Liver (tissue), 9 donors: ENCODE measurements around the gene TUFT1. TPM values are rescaled to one million over a fixed set of nuclear protein-coding genes. Genes with fewer than 3 reads are reported as not detected.

Source experiments
- DNase-seq: peaks from one replicate; pipeline ENCODE4 v3.0.0-alpha.2; 2017; ENCODE audit warnings: low spot score
- H3K27ac ChIP-seq, 2 donors: one replicate each; pipeline ENCODE4 v1.7.0; 2013; ENCODE audit warnings: inconsistent platforms in 2 of 2, low read length in 2 of 2, control low read depth in 1 of 2, low read depth in 1 of 2, mild to moderate bottlenecking in 1 of 2
- H3K27me3 ChIP-seq, 4 donors: one replicate each; pipeline versions ENCODE4 v1.6.1 to v1.7.0; 2013; ENCODE audit warnings: low read length in 3 of 4, inconsistent platforms in 1 of 4, mild to moderate bottlenecking in 1 of 4, moderate library complexity in 1 of 4; ENCODE audit not compliant: control insufficient read depth in 4 of 4, insufficient read depth in 4 of 4
- H3K36me3 ChIP-seq, 4 donors: one replicate each; pipeline versions ENCODE4 v1.6.1 to v1.7.0; 2013; ENCODE audit warnings: low read length in 3 of 4, mild to moderate bottlenecking in 3 of 4, low read depth in 1 of 4, moderate library complexity in 1 of 4; ENCODE audit not compliant: control insufficient read depth in 4 of 4, insufficient read depth in 3 of 4
- H3K4me1 ChIP-seq, 4 donors: one replicate each; pipeline versions ENCODE4 v1.6.1 to v1.7.0; 2013; ENCODE audit warnings: low read length in 3 of 4, mild to moderate bottlenecking in 3 of 4, moderate library complexity in 1 of 4; ENCODE audit not compliant: control insufficient read depth in 4 of 4, insufficient read depth in 4 of 4
- H3K4me3 ChIP-seq, 3 donors: one replicate each; pipeline versions ENCODE4 v1.6.1 to v1.7.0; 2013; ENCODE audit warnings: low read length in 3 of 3, control low read depth in 1 of 3, low read depth in 1 of 3, mild to moderate bottlenecking in 1 of 3
- H3K9ac ChIP-seq, 2 donors: one replicate each; pipeline ENCODE4 v1.7.0; 2013; ENCODE audit warnings: low read length in 2 of 2, mild to moderate bottlenecking in 2 of 2, moderate library complexity in 2 of 2, control low read depth in 1 of 2, low read depth in 1 of 2
- H3K9me3 ChIP-seq, 4 donors: one replicate each; pipeline versions ENCODE4 v1.6.1 to v1.7.0; 2013; ENCODE audit warnings: low read length in 3 of 4; ENCODE audit not compliant: control insufficient read depth in 4 of 4
- CTCF ChIP-seq: fragments of 150-350 bp; IDR thresholded peaks from 2 replicates; pipeline ENCODE4 v1.5.1; 2017; ENCODE audit warnings: improper control_type of control experiment, low read depth, low read length; ENCODE audit not compliant: missing input control
- EGR1 ChIP-seq, 2 donors: IDR thresholded peaks; 2 replicates each; pipeline ENCODE4 v1.6.1; 2016 to 2018; ENCODE audit warnings: antibody characterized with exemption in 2 of 2, low read depth in 2 of 2
- FOXA1 ChIP-seq: IDR thresholded peaks from 2 replicates; pipeline ENCODE4 v1.6.1; 2016; ENCODE audit warnings: antibody characterized with exemption
- FOXA2 ChIP-seq: IDR thresholded peaks from 2 replicates; pipeline ENCODE4 v1.6.1; 2016; ENCODE audit warnings: antibody characterized with exemption
- GABPA ChIP-seq, 2 donors: IDR thresholded peaks in 1 of 2; conservative IDR thresholded peaks in 1 of 2; 2 replicates each; pipeline ENCODE4 v1.6.1; 2016; ENCODE audit warnings: antibody characterized with exemption in 2 of 2, mild to moderate bottlenecking in 1 of 2, moderate library complexity in 1 of 2
- HNF4A ChIP-seq, 2 donors: conservative IDR thresholded peaks; 2 replicates each; pipeline ENCODE4 v1.6.1; 2016; ENCODE audit warnings: antibody characterized with exemption in 2 of 2, mild to moderate bottlenecking in 2 of 2
- HNF4G ChIP-seq: IDR thresholded peaks from 2 replicates; pipeline ENCODE4 v1.6.1; 2016; ENCODE audit warnings: antibody characterized with exemption
- JUND ChIP-seq, 2 donors: IDR thresholded peaks; 2 replicates each; pipeline ENCODE4 v1.6.1; 2016; ENCODE audit warnings: antibody characterized with exemption in 2 of 2
- NR2F2 ChIP-seq: IDR thresholded peaks from 2 replicates; pipeline ENCODE4 v1.6.1; 2016; ENCODE audit warnings: antibody characterized with exemption
- RAD21 ChIP-seq, 2 donors: IDR thresholded peaks; 2 replicates each; pipeline ENCODE4 v1.6.1; 2016; ENCODE audit warnings: antibody characterized with exemption in 2 of 2, mild to moderate bottlenecking in 2 of 2
- RXRA ChIP-seq, 2 donors: IDR thresholded peaks; 2 replicates each; pipeline ENCODE4 v1.6.1; 2017 to 2018; ENCODE audit warnings: antibody characterized with exemption in 2 of 2, mild to moderate bottlenecking in 1 of 2
- SP1 ChIP-seq: IDR thresholded peaks from 2 replicates; pipeline ENCODE4 v1.6.1; 2018; ENCODE audit warnings: antibody characterized with exemption, mild to moderate bottlenecking
- TAF1 ChIP-seq: conservative IDR thresholded peaks from 2 replicates; pipeline ENCODE4 v1.6.1; 2016; ENCODE audit warnings: antibody characterized with exemption, mild to moderate bottlenecking
- YY1 ChIP-seq: IDR thresholded peaks from 2 replicates; pipeline ENCODE4 v1.6.1; 2016; ENCODE audit warnings: antibody characterized with exemption, mild to moderate bottlenecking
- ZBTB33 ChIP-seq: IDR thresholded peaks from 2 replicates; pipeline ENCODE4 v1.6.1; 2016; ENCODE audit warnings: antibody characterized with exemption
- WGBS: extraction: QIAGEN DNeasy Blood & Tissue Kit; methylation state at CpG from one replicate; pipeline ENCODE4 v1.1.7; 2013; 5-methylcytosine and 5-hydroxymethylcytosine counted together
- polyA plus RNA-seq, 2 donors: library from polyadenylated mRNA; stranded (reverse) in 1 of 2; unstranded in 1 of 2; fragments of 200-250 nt in 1 of 2; fragments of >200 nt in 1 of 2; fragmentation: Nextera tagmentation in 1 of 2; extraction: Ambion mirVana in 1 of 2; gene quantifications; one replicate each; pipeline versions ENCODE4 v1.2.1 to v1.2.3, GENCODE V29; 2013 to 2015
- total RNA-seq, 2 donors: library from RNA; depleted of rRNA; stranded (reverse); fragments of >200 nt; gene quantifications; one replicate each; pipeline ENCODE4 v1.2.3, GENCODE V29; 2014
- TF ChIP-seq, protein P1 (sequence below): IDR thresholded peaks from 2 replicates; pipeline ENCODE4 v1.6.1; 2016; ENCODE audit warnings: antibody characterized with exemption, mild to moderate bottlenecking
- TF ChIP-seq, protein P2 (sequence below): IDR thresholded peaks from 2 replicates; pipeline ENCODE4 v1.6.1; 2016; ENCODE audit warnings: antibody characterized with exemption
- TF ChIP-seq, protein P3 (sequence below): IDR thresholded peaks from 2 replicates; pipeline ENCODE4 v1.6.1; 2016; ENCODE audit warnings: antibody characterized with exemption
- donor health status: healthy.
- donor health status: healthy.
- donor health status: healthy.
- donor health status: healthy.
- donor health status: healthy.

The TUFT1 gene
- total and polyA plus RNA-seq, 4 donors, result 1.7 to 4.8 (median 3.0) TPM

DNA sequence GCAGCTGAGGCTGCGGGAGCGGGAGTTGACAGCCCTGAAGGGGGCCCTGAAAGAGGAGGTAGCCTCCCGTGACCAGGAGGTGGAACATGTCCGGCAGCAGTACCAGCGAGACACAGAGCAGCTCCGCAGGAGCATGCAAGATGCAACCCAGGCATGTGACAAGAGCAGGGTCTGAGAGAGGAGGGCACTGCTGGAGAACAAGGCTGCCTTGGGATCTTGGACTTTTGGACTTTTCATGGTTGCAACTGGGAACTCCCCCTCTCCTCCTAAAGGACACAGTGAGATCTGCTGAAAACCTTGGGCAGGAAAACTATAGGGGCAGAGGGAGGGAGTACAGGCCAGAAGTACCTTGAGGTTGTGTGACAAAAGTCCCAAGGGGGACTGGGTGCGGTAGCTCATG is 15.4 kb upstream of the TUFT1 start:
- Histone ChIP-seq H3K27me3 (no peaks in the 10 kb centered on the region), H3K9ac (no peak overlapping the region), H3K27ac (no peak overlapping the region), H3K9me3 (no peaks in the 10 kb centered on the region), H3K36me3 (peaks cover 13 to 45% (median 33%) of the 10 kb centered on the region in 4 donors), H3K4me3 (no peak overlapping the region), H3K4me1 (peaks cover 0 to 9% (median 6%) of the 10 kb centered on the region in 4 donors)
- 93% methylated on average over 7 of the region's 7 CpGs for WGBS
- DNase-seq, result no peak
- no peak for TF ChIP-seq FOXA2
- no peak for TF ChIP-seq NR2F2
- no peak for TF ChIP-seq RAD21 (IDR thresholded peaks at IDR 0.05)
- no peak for TF ChIP-seq ZBTB33
- no peak for TF ChIP-seq EGR1 (IDR thresholded peaks at IDR 0.05; ENCODE audit: low read depth in 2 of 2)
- TF ChIP-seq JUND (IDR thresholded peaks at IDR 0.05), result no peak
- TF ChIP-seq, protein P1, sequence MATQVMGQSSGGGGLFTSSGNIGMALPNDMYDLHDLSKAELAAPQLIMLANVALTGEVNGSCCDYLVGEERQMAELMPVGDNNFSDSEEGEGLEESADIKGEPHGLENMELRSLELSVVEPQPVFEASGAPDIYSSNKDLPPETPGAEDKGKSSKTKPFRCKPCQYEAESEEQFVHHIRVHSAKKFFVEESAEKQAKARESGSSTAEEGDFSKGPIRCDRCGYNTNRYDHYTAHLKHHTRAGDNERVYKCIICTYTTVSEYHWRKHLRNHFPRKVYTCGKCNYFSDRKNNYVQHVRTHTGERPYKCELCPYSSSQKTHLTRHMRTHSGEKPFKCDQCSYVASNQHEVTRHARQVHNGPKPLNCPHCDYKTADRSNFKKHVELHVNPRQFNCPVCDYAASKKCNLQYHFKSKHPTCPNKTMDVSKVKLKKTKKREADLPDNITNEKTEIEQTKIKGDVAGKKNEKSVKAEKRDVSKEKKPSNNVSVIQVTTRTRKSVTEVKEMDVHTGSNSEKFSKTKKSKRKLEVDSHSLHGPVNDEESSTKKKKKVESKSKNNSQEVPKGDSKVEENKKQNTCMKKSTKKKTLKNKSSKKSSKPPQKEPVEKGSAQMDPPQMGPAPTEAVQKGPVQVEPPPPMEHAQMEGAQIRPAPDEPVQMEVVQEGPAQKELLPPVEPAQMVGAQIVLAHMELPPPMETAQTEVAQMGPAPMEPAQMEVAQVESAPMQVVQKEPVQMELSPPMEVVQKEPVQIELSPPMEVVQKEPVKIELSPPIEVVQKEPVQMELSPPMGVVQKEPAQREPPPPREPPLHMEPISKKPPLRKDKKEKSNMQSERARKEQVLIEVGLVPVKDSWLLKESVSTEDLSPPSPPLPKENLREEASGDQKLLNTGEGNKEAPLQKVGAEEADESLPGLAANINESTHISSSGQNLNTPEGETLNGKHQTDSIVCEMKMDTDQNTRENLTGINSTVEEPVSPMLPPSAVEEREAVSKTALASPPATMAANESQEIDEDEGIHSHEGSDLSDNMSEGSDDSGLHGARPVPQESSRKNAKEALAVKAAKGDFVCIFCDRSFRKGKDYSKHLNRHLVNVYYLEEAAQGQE, result no peak
- TF ChIP-seq, protein P2, sequence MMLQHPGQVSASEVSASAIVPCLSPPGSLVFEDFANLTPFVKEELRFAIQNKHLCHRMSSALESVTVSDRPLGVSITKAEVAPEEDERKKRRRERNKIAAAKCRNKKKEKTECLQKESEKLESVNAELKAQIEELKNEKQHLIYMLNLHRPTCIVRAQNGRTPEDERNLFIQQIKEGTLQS, result no peak
- no peak for TF ChIP-seq FOXA1
- TF ChIP-seq RXRA (IDR thresholded peaks at IDR 0.05), result no peak
- no peak for TF ChIP-seq HNF4G
- no peak for TF ChIP-seq SP1
- no peak for TF ChIP-seq GABPA (IDR thresholded peaks at IDR 0.05 in 1 of 2, conservative IDR thresholded peaks at IDR 0.05 in 1 of 2)
- TF ChIP-seq, protein P3, sequence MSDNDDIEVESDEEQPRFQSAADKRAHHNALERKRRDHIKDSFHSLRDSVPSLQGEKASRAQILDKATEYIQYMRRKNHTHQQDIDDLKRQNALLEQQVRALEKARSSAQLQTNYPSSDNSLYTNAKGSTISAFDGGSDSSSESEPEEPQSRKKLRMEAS, result no peak
- no peak for TF ChIP-seq CTCF
- no peak for TF ChIP-seq HNF4A (conservative IDR thresholded peaks at IDR 0.05)
- TF ChIP-seq TAF1, result no peak
- TF ChIP-seq YY1, result no peak
